ENCODE results near the gene TLX1.

TLX1 gene

GRCh38 chr10:101158459-101159058 lies 27.5 kb downstream of the TLX1 start:
- no peaks in the 10 kb centered on the region for H3K4me1 ChIP-seq (ENCODE audit: insufficient read depth, low read length, severe bottlenecking)
- no peak for TF ChIP-seq EZH2 (IDR thresholded peaks at IDR 0.05; ENCODE audit: borderline replicate concordance, low read length)
- no peak for TF ChIP-seq CTCF (IDR thresholded peaks at IDR 0.05; ENCODE audit: low read length)
- no peaks in the 10 kb centered on the region for H3K27me3 ChIP-seq (ENCODE audit: insufficient read depth, low read length)
- H3K79me2 ChIP-seq (ENCODE audit: insufficient read depth, low read length), result no peaks in the 10 kb centered on the region
- no peak overlapping the region for H3K4me2 ChIP-seq (ENCODE audit: low read length)
- no peaks in the 10 kb centered on the region for H3F3A ChIP-seq (ENCODE audit: insufficient read depth, low read length)
- H2AFZ ChIP-seq (ENCODE audit: low read length), result no peak overlapping the region
- no peak overlapping the region for H3K27ac ChIP-seq (ENCODE audit: low read depth, low read length, poor library complexity, severe bottlenecking)
- no peak overlapping the region for H3K9ac ChIP-seq (ENCODE audit: low read length)
- no peaks in the 10 kb centered on the region for H4K20me1 ChIP-seq (ENCODE audit: insufficient read depth, low read length)
- H3K4me3 ChIP-seq (ENCODE audit: low read depth, low read length, poor library complexity, severe bottlenecking), result no peak overlapping the region
- no peaks in the 10 kb centered on the region for H3K9me3 ChIP-seq (ENCODE audit: low read length)
- no peaks in the 10 kb centered on the region for H3K9me2 ChIP-seq (ENCODE audit: low read depth, low read length)
- no peaks in the 10 kb centered on the region for H3K36me3 ChIP-seq (ENCODE audit: insufficient read depth, low read length)

GRCh38 chr10:101161494-101162299 lies 30.6 kb downstream of the TLX1 start:
- H3K4me1 ChIP-seq (ENCODE audit: insufficient read depth, low read length, severe bottlenecking), result no peaks in the 10 kb centered on the region
- no peaks in the 10 kb centered on the region for H3F3A ChIP-seq (ENCODE audit: insufficient read depth, low read length)
- no peak overlapping the region for H3K4me3 ChIP-seq (ENCODE audit: low read depth, low read length, poor library complexity, severe bottlenecking)
- no peak overlapping the region for H3K4me2 ChIP-seq (ENCODE audit: low read length)
- H3K79me2 ChIP-seq (ENCODE audit: insufficient read depth, low read length), result no peaks in the 10 kb centered on the region
- H3K27me3 ChIP-seq (ENCODE audit: insufficient read depth, low read length), result no peaks in the 10 kb centered on the region
- no peak overlapping the region for H3K27ac ChIP-seq (ENCODE audit: low read depth, low read length, poor library complexity, severe bottlenecking)
- H3K9ac ChIP-seq (ENCODE audit: low read length), result no peak overlapping the region
- H2AFZ ChIP-seq (ENCODE audit: low read length), result no peak overlapping the region
- TF ChIP-seq EZH2 (IDR thresholded peaks at IDR 0.05; ENCODE audit: borderline replicate concordance, low read length), result no peak
- peak; percentile 74 for TF ChIP-seq CTCF (IDR thresholded peaks at IDR 0.05; ENCODE audit: low read length)
- no peaks in the 10 kb centered on the region for H4K20me1 ChIP-seq (ENCODE audit: insufficient read depth, low read length)
- no peaks in the 10 kb centered on the region for H3K9me3 ChIP-seq (ENCODE audit: low read length)
- no peaks in the 10 kb centered on the region for H3K9me2 ChIP-seq (ENCODE audit: low read depth, low read length)
- no peaks in the 10 kb centered on the region for H3K36me3 ChIP-seq (ENCODE audit: insufficient read depth, low read length)

GRCh38 chr10:101162677-101163076 lies 31.6 kb downstream of the TLX1 start:
- no peaks in the 10 kb centered on the region for H3K9me3 ChIP-seq (ENCODE audit: low read length)
- H3K4me2 ChIP-seq (ENCODE audit: low read length), result no peak overlapping the region
- H3F3A ChIP-seq (ENCODE audit: insufficient read depth, low read length), result no peaks in the 10 kb centered on the region
- H3K4me1 ChIP-seq (ENCODE audit: insufficient read depth, low read length, severe bottlenecking), result no peaks in the 10 kb centered on the region
- no peak for TF ChIP-seq EZH2 (IDR thresholded peaks at IDR 0.05; ENCODE audit: borderline replicate concordance, low read length)
- no peak for TF ChIP-seq CTCF (IDR thresholded peaks at IDR 0.05; ENCODE audit: low read length)
- no peak overlapping the region for H3K9ac ChIP-seq (ENCODE audit: low read length)
- H3K27ac ChIP-seq (ENCODE audit: low read depth, low read length, poor library complexity, severe bottlenecking), result no peak overlapping the region
- no peaks in the 10 kb centered on the region for H3K79me2 ChIP-seq (ENCODE audit: insufficient read depth, low read length)
- no peak overlapping the region for H2AFZ ChIP-seq (ENCODE audit: low read length)
- H3K9me2 ChIP-seq (ENCODE audit: low read depth, low read length), result no peaks in the 10 kb centered on the region
- no peaks in the 10 kb centered on the region for H3K36me3 ChIP-seq (ENCODE audit: insufficient read depth, low read length)
- no peaks in the 10 kb centered on the region for H4K20me1 ChIP-seq (ENCODE audit: insufficient read depth, low read length)
- H3K4me3 ChIP-seq (ENCODE audit: low read depth, low read length, poor library complexity, severe bottlenecking), result no peak overlapping the region
- no peaks in the 10 kb centered on the region for H3K27me3 ChIP-seq (ENCODE audit: insufficient read depth, low read length)

Measured in OCI-LY1 (cell line).